ELR (cell line): ENCODE data around the gene DYNC1I1.
"Not testable (repeated sequence)": the region's sequence is repeated elsewhere in the genome, so short reads cannot be mapped to it uniquely, and the experiment has no call there.

Experiments
- DNase-seq: peaks from one replicate; pipeline ENCODE4 v3.0.0-alpha.2; 2015; ENCODE audit warnings: low read depth

The DYNC1I1 gene

GRCh38 chr7:95910341-95910740, 138.0 kb downstream of the DYNC1I1 start:
- no peak for DNase-seq

- no peak for DNase-seq
These were observed 143.4 kb downstream of the DYNC1I1 start for GRCh38 chr7:95915731-95916130.

- peak; percentile 70 for DNase-seq
These were observed 144.4 kb downstream of the DYNC1I1 start for GRCh38 chr7:95916573-95917297.

DNA sequence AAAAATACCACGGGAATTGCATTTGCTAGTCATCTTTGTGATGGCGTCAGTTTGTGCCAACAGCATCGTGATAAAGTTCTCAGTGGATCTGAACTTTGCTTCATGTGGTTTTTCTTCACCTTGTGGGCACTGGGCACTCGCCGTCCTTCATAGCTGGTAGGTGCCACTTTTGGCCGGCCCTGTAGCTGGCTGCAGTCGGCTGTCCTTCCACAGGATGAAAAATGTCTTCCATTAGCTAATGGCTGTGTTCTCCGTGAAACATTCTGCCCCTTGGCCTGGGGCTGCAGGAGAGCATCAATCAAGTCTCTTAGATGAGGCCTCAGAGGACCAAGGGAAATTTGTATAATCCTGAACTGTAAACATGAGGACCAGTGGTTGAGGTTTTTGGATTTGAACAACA, 145.3 kb downstream of the DYNC1I1 start:
- DNase-seq, result no peak

DNA sequence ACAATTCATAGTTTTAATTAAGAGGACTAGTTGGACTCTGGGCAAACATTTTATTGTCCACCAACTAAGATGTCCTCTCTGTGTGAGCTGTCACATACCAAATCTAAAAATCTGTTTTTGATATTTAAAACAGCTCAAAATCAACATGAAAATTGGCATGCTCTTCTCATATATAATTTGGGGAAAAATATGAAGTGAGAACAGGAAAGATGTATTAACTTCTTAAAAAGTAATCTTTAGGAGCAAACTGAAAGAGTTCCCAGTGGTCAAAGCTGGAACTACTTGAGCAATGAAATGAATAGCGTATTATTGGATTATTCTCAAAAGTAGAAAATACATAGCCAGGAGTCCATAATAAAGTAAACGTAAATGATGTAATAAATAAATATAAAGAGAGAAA, 147.2 kb downstream of the DYNC1I1 start:
- peak; percentile 3 for DNase-seq

DNA sequence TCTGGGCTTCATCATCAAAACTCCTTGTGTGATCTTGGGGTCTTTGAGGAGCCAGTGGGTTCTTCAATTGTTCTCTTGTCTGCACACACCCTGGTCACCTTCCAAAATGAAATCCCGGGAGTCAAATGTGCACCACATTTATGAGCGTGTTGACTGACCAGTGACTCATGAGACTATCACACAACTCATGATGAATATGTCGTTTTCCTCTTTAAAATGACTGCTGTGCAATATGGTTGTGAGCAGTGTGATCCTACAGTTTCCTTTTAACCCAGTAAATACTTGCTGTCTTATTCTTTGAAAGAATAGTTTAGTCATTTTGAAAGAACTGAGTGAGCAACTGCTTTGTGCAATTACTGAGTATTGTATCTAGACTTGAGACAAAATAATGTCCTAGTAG, 149.2 kb downstream of the DYNC1I1 start:
- DNase-seq, result peak; percentile 33

DNA sequence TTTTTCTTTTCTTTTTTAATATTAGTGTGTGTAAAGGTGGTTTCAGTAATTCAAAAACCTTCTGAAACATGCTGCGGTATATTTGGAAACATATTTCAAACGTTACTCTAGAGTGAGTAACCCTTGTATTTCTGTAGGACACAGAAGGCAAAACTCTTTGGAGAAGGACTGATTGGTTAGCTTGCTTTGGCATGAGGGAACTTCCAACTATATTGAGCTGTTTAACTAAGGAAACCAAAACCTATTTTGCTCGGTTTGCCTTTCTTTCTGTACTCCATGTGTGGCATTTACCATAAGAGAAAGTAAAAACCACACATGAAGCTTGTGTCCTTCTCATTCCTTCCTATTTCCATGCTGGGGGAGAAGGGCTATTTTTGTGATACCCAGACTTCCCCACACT, 149.8 kb downstream of the DYNC1I1 start:
- DNase-seq, result peak; percentile 8

DNA sequence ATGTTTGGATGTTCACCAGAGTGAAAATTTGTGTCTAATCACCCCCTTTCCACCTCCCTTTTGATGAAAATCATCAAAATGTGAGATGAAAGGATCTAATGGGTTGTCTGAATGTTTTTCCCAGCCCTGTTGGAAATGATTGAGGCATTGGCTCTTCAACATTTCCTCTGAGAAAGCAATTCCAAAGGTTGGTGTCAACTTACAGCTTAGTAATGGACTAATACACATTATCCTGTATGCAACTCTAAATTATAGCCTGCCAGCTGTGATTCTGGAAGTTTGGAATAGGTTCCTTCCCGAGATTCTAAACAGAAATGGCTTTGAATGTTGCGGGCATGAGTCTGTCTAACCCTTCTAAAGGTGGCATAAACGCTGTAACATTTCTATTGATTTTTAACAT, 152.9 kb downstream of the DYNC1I1 start:
- no peak for DNase-seq

DNA sequence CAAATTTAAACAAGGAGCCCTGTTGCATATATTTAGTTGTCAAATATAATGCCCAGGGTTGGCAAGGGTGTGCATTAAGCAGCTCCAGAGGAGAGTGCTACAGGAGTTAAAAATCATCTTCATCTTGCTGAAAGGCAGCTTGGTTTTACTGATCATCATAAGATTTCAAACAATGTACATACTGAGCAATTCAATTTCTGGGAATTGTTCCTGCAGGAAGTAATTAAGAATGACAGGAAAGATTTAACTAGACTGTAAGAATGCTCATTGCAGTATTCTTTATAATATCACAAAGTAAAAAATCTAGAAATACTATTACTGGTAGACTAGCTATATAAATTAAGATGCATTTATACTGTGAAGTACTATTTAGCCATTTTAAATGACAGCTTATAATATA, 153.6 kb downstream of the DYNC1I1 start:
- no peak for DNase-seq

- DNase-seq, result no peak
These were observed 155.4 kb downstream of the DYNC1I1 start for GRCh38 chr7:95927756-95928155.

DNA sequence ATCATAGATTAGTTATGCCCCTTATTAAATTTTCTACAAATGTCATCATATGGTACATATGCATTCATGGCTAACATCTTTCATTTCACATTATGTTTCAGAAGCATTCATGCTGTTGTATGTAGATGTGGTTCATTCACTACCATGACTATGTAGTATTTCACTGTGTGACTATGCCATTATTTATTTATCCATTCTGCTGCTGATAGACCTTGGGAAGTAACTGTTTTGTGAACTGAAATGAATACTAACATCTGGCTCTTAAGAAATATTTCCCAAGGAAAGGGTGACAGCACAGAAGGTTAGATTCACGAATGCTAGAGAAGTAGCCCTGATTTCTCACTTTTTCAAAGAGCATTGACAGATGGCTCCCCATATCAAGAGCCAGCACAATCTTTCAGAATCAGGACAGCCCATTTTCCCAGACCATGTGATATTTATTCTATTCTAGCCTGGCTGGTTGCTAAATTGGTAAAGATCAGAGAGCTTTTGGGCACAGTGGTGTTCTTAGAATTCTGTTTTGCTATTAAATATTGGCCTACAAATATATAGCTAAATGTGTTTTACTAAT, 157.4 kb downstream of the DYNC1I1 start:
- DNase-seq, result no peak

GRCh38 chr7:95931460-95932232, 159.3 kb downstream of the DYNC1I1 start:
- no peak for DNase-seq

GRCh38 chr7:95933618-95934017, 161.3 kb downstream of the DYNC1I1 start:
- DNase-seq, result no peak

DNA sequence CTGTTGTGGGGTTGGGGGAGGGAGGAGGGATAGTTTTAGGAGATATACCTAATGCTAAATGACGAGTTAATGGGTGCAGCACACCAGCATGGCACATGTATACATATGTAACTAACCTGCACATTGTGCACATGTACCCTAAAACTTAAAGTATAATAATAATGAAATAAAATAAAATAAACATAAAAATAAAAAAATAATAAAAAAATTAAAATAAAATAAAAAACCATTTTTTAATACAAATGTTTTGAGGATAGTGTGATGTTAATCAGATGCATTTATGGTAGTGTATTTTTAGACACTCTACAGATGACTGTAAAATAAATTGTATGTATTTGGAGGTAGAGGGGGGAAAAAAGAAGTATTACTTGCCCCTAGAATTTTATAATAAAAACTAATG, 172.5 kb downstream of the DYNC1I1 start:
- not testable (repeated sequence) for DNase-seq

GRCh38 chr7:95950698-95951097, 178.3 kb downstream of the DYNC1I1 start:
- peak; percentile 1 for DNase-seq

GRCh38 chr7:95951531-95951930, 179.2 kb downstream of the DYNC1I1 start:
- DNase-seq, result no peak

GRCh38 chr7:95951997-95952795, 179.8 kb downstream of the DYNC1I1 start:
- DNase-seq, result no peak

DNA sequence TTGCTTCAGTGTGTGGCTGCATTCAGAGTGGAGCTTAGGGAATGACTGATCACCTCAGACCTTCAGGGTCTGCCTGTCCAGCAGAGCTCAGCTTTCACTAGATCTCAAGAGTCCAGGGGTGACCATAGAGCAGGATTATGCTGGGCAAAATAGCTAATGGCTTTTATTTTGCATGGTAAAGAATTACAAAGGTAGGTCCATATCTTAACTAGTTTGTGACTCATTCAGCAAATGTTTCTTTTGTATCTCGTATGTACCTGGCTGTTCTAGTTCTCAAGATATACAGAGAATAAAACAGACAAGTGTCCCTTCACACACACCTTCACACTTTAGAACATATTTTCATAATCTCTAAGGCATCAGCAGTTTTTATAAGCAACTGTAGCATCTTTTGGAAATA, 180.5 kb downstream of the DYNC1I1 start:
- DNase-seq, result no peak

GRCh38 chr7:95955748-95956147, 183.4 kb downstream of the DYNC1I1 start:
- DNase-seq, result no peak

GRCh38 chr7:95957510-95957909, 185.2 kb downstream of the DYNC1I1 start:
- DNase-seq, result no peak

DNA sequence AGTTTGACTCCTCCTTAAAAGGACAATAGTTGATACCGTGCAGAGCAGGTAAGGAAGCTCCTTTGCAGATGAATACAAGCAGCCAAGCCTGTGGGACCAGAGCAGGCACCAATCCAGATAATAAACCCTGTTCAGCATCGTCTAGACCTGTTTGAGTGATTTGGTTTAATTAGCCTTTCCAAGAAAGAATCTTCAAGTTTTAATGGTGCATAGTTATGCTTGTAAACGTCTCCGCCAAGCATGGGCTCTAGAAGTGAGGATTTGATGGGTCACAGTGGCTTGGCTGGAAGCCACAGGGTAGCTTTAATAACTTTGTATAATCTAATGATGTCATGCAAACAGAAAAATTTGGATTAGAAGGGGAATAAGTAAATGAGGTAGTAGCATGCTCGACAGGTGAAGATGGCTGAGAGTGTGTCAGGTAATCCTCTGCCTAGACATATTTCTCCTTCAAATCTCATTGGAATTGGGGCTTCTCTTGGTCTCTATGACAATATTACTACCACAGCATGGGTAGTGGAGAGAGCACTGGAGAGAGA, 188.4 kb downstream of the DYNC1I1 start:
- no peak for DNase-seq

GRCh38 chr7:95963446-95963990, 191.2 kb downstream of the DYNC1I1 start:
- DNase-seq, result no peak
